SK-N-SH treated with all-trans-retinoic acid at 6 μM for 48 hours (cell line): Measurements from ENCODE around the gene FOSL1.

ENCODE experiments used
- ATAC-seq: fragments of 200-7000 bp; cut with Tn5 transposase; 3 replicates; pipeline ENCODE4 v1.9.1; 2020; ENCODE audit warnings: mild to moderate bottlenecking, moderate library complexity
- ARNTL ChIP-seq: fragments of 450-650 bp; formaldehyde crosslinking; IDR thresholded peaks from 2 replicates; pipeline ENCODE4 v1.5.0; 2020; ENCODE audit warnings: low read depth, mild to moderate bottlenecking, moderate library complexity, borderline replicate concordance
- BACH2 ChIP-seq: fragments of 250-450 bp; sonication (Bioruptor Pico); IDR thresholded peaks from 2 replicates; pipeline ENCODE4 v1.9.0; 2021; ENCODE audit warnings: mild to moderate bottlenecking, borderline replicate concordance
- ESRRG ChIP-seq: fragments of 250-450 bp; sonication (Bioruptor Pico); IDR thresholded peaks from 2 replicates; pipeline ENCODE4 v1.6.1; 2021; ENCODE audit warnings: mild to moderate bottlenecking
- GLIS3 ChIP-seq: fragments of 250-450 bp; sonication (Bioruptor Pico); IDR thresholded peaks from 2 replicates; pipeline ENCODE4 v1.5.0; 2020; ENCODE audit warnings: mild to moderate bottlenecking, moderate library complexity
- ISL1 ChIP-seq: fragments of 250-450 bp; sonication (Bioruptor Pico); IDR thresholded peaks from 2 replicates; pipeline ENCODE4 v2.1.2; 2022; ENCODE audit warnings: mild to moderate bottlenecking, moderate library complexity
- OSR1 ChIP-seq: fragments of 250-450 bp; sonication (Bioruptor Pico); IDR thresholded peaks from 2 replicates; pipeline ENCODE4 v1.8.0; 2022; ENCODE audit warnings: moderate library complexity, mild to moderate bottlenecking, inconsistent platforms
- PPARA ChIP-seq: fragments of 250-450 bp; sonication (Bioruptor Pico); IDR thresholded peaks from 2 replicates; pipeline ENCODE4 v1.5.0; 2020; ENCODE audit warnings: mild to moderate bottlenecking, borderline replicate concordance
- SNAI2 ChIP-seq: fragments of 250-450 bp; sonication (Bioruptor Pico); IDR thresholded peaks from 2 replicates; pipeline ENCODE4 v1.5.0; 2020; ENCODE audit warnings: mild to moderate bottlenecking, moderate library complexity
- TCF4 ChIP-seq: fragments of 250-450 bp; sonication (Bioruptor Pico); IDR thresholded peaks from 2 replicates; pipeline ENCODE4 v1.8.0; 2021; ENCODE audit warnings: mild to moderate bottlenecking, moderate library complexity, borderline replicate concordance
- TOX ChIP-seq: fragments of 250-450 bp; sonication (Bioruptor Pico); IDR thresholded peaks from 2 replicates; pipeline ENCODE4 v1.8.0; 2021; ENCODE audit warnings: mild to moderate bottlenecking, moderate library complexity, borderline replicate concordance
- ZC3H10 ChIP-seq: fragments of 250-450 bp; sonication (Bioruptor Pico); IDR thresholded peaks from 2 replicates; pipeline ENCODE4 v1.5.1; 2021; ENCODE audit warnings: mild to moderate bottlenecking, moderate library complexity
- ZFP3 ChIP-seq: fragments of 250-450 bp; sonication (Bioruptor Pico); IDR thresholded peaks from 2 replicates; pipeline ENCODE4 v1.5.0; 2020; ENCODE audit warnings: mild to moderate bottlenecking, moderate library complexity
- ZFP30 ChIP-seq: fragments of 450-650 bp; formaldehyde crosslinking; IDR thresholded peaks from 2 replicates; pipeline ENCODE4 v1.5.0; 2022; ENCODE audit warnings: mild to moderate bottlenecking, moderate library complexity
- ZNF70 ChIP-seq: fragments of 450-650 bp; formaldehyde crosslinking; IDR thresholded peaks from 2 replicates; pipeline ENCODE4 v1.5.0; 2020; ENCODE audit warnings: mild to moderate bottlenecking, moderate library complexity
- ZNF8 ChIP-seq: fragments of 450-650 bp; formaldehyde crosslinking; IDR thresholded peaks from 2 replicates; pipeline ENCODE4 v1.5.0; 2020; ENCODE audit warnings: mild to moderate bottlenecking, moderate library complexity
- TF ChIP-seq, protein P1 (sequence below): fragments of 250-450 bp; sonication (Bioruptor Pico); IDR thresholded peaks from 2 replicates; pipeline ENCODE4 v1.8.0; 2020; ENCODE audit warnings: mild to moderate bottlenecking, moderate library complexity, borderline replicate concordance
- TF ChIP-seq, protein P2 (sequence below): fragments of 250-450 bp; sonication (Bioruptor Pico); IDR thresholded peaks from 2 replicates; pipeline ENCODE4 v1.5.1; 2020; ENCODE audit warnings: low read depth, mild to moderate bottlenecking, moderate library complexity
- TF ChIP-seq, protein P3 (sequence below): fragments of 250-450 bp; sonication (Bioruptor Pico); IDR thresholded peaks from 2 replicates; pipeline ENCODE4 v1.5.1; 2021; ENCODE audit warnings: mild to moderate bottlenecking, moderate library complexity
- TF ChIP-seq, protein P4 (sequence below): fragments of 250-450 bp; sonication (Bioruptor Pico); IDR thresholded peaks from 2 replicates; pipeline ENCODE4 v1.8.0; 2021; ENCODE audit warnings: low read depth, mild to moderate bottlenecking, moderate library complexity, borderline replicate concordance
- TF ChIP-seq, protein P5 (sequence below): fragments of 250-450 bp; sonication (Bioruptor Pico); IDR thresholded peaks from 2 replicates; pipeline ENCODE4 v1.5.0; 2020; ENCODE audit warnings: mild to moderate bottlenecking, moderate library complexity

The FOSL1 gene

DNA sequence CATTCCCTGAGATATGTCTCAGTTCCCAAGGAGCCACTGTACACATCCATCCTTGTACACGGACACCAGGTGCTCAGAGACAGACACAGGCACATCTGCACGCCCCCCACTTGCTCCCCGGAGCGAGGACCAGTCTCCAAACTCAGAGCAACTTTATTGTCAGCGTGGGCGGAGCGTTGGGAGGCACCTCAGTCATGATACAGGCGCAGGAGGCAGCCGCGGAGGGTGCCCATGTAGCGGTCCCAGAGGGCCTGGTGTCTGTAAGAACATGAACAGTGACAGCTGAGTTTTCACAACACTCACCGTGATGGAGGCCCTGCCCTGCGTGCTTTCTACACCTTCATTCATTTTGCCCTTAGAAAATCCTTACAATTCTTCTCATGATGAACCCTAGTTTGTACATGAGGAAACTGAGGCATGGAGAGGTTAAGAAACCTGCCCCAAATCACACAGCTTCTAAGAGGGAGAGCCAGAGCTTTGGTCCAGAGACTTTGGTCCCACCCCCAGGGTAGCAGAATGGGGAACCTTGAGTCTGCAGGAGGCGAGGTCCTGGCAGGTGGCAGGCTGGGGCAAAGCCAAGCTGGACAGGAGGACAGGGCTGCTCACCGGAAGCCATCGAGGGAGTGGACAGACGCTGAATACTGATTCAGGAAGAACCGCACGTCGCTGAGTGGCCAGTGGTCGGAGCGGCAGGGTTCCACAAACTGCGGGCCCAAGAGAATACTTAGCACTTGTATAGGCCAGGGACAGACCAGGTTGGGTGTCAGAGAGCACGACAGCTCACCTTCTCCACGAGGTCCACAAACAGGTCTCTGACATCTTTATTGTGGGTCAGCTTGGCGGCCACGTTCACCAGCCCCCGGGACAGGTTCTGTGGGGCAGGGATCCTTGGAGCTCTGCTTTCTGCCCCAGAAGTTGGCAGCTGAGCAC lies 16.1 kb downstream of the FOSL1 start (continued):
- TF ChIP-seq, protein P1, sequence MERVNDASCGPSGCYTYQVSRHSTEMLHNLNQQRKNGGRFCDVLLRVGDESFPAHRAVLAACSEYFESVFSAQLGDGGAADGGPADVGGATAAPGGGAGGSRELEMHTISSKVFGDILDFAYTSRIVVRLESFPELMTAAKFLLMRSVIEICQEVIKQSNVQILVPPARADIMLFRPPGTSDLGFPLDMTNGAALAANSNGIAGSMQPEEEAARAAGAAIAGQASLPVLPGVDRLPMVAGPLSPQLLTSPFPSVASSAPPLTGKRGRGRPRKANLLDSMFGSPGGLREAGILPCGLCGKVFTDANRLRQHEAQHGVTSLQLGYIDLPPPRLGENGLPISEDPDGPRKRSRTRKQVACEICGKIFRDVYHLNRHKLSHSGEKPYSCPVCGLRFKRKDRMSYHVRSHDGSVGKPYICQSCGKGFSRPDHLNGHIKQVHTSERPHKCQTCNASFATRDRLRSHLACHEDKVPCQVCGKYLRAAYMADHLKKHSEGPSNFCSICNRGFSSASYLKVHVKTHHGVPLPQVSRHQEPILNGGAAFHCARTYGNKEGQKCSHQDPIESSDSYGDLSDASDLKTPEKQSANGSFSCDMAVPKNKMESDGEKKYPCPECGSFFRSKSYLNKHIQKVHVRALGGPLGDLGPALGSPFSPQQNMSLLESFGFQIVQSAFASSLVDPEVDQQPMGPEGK (CRISPR knock-in tag): no peak
- TF ChIP-seq ZNF8 (CRISPR knock-in tag) (no peak), TCF4 (CRISPR knock-in tag) (no peak), ZFP3 (CRISPR knock-in tag) (no peak), ZFP30 (CRISPR knock-in tag) (no peak), TOX (CRISPR knock-in tag) (no peak), ZC3H10 (CRISPR knock-in tag) (no peak), SNAI2 (CRISPR knock-in tag) (no peak), ZNF70 (CRISPR knock-in tag) (no peak)
- TF ChIP-seq, protein P2, sequence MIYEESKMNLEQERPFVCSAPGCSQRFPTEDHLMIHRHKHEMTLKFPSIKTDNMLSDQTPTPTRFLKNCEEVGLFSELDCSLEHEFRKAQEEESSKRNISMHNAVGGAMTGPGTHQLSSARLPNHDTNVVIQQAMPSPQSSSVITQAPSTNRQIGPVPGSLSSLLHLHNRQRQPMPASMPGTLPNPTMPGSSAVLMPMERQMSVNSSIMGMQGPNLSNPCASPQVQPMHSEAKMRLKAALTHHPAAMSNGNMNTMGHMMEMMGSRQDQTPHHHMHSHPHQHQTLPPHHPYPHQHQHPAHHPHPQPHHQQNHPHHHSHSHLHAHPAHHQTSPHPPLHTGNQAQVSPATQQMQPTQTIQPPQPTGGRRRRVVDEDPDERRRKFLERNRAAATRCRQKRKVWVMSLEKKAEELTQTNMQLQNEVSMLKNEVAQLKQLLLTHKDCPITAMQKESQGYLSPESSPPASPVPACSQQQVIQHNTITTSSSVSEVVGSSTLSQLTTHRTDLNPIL (CRISPR knock-in tag): no peak

DNA sequence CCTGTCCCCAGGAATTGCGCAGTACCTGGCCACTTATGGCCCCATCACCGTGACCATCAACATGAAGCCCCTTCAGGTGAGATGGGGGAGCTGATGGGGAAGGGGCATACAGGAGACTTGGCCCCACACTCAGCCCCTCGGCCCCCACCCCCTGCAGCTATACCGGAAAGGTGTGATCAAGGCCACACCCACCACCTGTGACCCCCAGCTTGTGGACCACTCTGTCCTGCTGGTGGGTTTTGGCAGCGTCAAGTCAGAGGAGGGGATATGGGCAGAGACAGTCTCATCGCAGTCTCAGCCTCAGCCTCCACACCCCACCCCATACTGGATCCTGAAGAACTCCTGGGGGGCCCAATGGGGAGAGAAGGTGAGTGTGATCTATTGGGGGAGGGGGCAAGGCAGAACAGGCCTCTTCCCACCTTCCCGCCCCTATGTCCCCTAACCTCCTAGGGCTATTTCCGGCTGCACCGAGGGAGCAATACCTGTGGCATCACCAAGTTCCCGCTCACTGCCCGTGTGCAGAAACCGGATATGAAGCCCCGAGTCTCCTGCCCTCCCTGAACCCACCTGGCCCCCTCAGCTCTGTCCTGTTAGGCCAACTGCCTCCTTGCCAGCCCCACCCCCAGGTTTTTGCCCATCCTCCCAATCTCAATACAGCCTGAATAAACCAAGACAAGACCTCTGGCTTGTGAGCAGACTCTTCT lies 17.0 kb downstream of the FOSL1 start:
- no peak for TF ChIP-seq ESRRG (CRISPR knock-in tag)
- no peak for TF ChIP-seq ARNTL (CRISPR knock-in tag)
- no peak for TF ChIP-seq SNAI2 (CRISPR knock-in tag)
- TF ChIP-seq, protein P1 (CRISPR knock-in tag): no peak
- TF ChIP-seq, protein P3, sequence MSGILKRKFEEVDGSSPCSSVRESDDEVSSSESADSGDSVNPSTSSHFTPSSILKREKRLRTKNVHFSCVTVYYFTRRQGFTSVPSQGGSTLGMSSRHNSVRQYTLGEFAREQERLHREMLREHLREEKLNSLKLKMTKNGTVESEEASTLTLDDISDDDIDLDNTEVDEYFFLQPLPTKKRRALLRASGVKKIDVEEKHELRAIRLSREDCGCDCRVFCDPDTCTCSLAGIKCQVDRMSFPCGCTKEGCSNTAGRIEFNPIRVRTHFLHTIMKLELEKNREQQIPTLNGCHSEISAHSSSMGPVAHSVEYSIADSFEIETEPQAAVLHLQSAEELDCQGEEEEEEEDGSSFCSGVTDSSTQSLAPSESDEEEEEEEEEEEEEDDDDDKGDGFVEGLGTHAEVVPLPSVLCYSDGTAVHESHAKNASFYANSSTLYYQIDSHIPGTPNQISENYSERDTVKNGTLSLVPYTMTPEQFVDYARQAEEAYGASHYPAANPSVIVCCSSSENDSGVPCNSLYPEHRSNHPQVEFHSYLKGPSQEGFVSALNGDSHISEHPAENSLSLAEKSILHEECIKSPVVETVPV (CRISPR knock-in tag): no peak
- TF ChIP-seq, protein P2 (CRISPR knock-in tag): no peak
- no peak for TF ChIP-seq GLIS3 (CRISPR knock-in tag)
- no peak for TF ChIP-seq BACH2 (CRISPR knock-in tag)
- TF ChIP-seq ZNF8 (CRISPR knock-in tag): no peak
- no peak for TF ChIP-seq TOX (CRISPR knock-in tag)
- no peak for TF ChIP-seq ISL1
- no peak for TF ChIP-seq ZNF70 (CRISPR knock-in tag)
- no peak for TF ChIP-seq TCF4 (CRISPR knock-in tag)
- TF ChIP-seq ZC3H10 (CRISPR knock-in tag): no peak
- TF ChIP-seq ZFP3 (CRISPR knock-in tag): no peak
- TF ChIP-seq PPARA (CRISPR knock-in tag): no peak
- TF ChIP-seq, protein P4, sequence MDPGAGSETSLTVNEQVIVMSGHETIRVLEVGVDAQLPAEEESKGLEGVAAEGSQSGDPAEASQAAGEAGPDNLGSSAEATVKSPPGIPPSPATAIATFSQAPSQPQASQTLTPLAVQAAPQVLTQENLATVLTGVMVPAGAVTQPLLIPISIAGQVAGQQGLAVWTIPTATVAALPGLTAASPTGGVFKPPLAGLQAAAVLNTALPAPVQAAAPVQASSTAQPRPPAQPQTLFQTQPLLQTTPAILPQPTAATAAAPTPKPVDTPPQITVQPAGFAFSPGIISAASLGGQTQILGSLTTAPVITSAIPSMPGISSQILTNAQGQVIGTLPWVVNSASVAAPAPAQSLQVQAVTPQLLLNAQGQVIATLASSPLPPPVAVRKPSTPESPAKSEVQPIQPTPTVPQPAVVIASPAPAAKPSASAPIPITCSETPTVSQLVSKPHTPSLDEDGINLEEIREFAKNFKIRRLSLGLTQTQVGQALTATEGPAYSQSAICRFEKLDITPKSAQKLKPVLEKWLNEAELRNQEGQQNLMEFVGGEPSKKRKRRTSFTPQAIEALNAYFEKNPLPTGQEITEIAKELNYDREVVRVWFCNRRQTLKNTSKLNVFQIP (CRISPR knock-in tag): no peak
- no peak for TF ChIP-seq ZFP30 (CRISPR knock-in tag)
- TF ChIP-seq, protein P5, sequence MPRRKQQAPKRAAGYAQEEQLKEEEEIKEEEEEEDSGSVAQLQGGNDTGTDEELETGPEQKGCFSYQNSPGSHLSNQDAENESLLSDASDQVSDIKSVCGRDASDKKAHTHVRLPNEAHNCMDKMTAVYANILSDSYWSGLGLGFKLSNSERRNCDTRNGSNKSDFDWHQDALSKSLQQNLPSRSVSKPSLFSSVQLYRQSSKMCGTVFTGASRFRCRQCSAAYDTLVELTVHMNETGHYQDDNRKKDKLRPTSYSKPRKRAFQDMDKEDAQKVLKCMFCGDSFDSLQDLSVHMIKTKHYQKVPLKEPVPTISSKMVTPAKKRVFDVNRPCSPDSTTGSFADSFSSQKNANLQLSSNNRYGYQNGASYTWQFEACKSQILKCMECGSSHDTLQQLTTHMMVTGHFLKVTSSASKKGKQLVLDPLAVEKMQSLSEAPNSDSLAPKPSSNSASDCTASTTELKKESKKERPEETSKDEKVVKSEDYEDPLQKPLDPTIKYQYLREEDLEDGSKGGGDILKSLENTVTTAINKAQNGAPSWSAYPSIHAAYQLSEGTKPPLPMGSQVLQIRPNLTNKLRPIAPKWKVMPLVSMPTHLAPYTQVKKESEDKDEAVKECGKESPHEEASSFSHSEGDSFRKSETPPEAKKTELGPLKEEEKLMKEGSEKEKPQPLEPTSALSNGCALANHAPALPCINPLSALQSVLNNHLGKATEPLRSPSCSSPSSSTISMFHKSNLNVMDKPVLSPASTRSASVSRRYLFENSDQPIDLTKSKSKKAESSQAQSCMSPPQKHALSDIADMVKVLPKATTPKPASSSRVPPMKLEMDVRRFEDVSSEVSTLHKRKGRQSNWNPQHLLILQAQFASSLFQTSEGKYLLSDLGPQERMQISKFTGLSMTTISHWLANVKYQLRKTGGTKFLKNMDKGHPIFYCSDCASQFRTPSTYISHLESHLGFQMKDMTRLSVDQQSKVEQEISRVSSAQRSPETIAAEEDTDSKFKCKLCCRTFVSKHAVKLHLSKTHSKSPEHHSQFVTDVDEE (CRISPR knock-in tag): no peak
- no peak for TF ChIP-seq OSR1 (CRISPR knock-in tag)
- TF ChIP-seq, all 23 proteins: peak for 0
- ATAC-seq: no peak
